GM21423 (cell line): ENCODE measurements around the gene TOMM20.

Source experiments
- ATAC-seq: cut with Tn5 transposase; IDR thresholded peaks from one replicate; pipeline ENCODE4 v1.9.1; 2021; ENCODE audit warnings: mild to moderate bottlenecking, moderate library complexity; ENCODE audit not compliant: unreplicated experiment

TOMM20 gene

DNA sequence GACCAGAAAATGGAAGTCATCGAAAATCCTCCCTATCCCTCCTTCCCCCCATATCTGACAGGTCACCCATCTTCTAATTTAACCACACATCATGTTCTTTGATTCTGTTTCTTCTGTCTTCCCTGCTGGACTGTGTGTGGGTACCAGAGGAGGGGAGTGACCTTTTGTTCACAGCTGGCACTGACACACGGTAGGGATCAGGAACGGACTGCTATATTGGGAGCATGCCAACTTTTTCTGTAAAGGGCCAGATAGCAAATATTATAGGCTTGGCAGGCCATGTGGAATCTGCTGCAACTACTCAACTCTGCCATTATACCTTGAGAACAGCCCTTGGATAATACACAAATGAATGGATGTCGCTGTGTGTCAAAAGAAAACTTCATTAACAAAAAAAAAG lies 7.5 kb upstream of the TOMM20 start:
- no peak for ATAC-seq

GRCh38 chr1:235134171-235134570 lies 5.5 kb upstream of the TOMM20 start:
- ATAC-seq = no peak

- ATAC-seq = no peak
Observed at GRCh38 chr1:235133086-235133485, 4.4 kb upstream of the TOMM20 start.

DNA sequence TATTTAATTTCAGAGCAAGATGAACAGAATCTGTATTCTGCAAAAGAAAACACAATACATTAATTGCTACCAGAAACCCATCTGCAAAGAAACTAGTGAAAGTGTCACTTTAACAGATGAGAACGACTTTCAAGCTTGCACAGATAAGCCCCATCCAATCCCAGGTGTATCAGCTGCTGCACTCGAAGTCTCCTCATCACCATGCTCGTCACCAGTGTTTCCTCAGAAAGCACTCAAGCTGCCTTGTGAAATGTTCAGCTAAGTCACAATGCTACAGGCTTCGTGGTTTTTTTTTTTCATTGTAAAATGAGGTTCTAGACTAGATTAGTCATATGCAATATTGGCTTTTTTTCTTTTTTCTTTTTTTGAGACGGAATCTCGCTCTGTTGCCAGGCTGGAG lies 3.3 kb upstream of the TOMM20 start:
- no peak for ATAC-seq

- no peak for ATAC-seq
Observed at GRCh38 chr1:235130766-235131270, 2.2 kb upstream of the TOMM20 start.

DNA sequence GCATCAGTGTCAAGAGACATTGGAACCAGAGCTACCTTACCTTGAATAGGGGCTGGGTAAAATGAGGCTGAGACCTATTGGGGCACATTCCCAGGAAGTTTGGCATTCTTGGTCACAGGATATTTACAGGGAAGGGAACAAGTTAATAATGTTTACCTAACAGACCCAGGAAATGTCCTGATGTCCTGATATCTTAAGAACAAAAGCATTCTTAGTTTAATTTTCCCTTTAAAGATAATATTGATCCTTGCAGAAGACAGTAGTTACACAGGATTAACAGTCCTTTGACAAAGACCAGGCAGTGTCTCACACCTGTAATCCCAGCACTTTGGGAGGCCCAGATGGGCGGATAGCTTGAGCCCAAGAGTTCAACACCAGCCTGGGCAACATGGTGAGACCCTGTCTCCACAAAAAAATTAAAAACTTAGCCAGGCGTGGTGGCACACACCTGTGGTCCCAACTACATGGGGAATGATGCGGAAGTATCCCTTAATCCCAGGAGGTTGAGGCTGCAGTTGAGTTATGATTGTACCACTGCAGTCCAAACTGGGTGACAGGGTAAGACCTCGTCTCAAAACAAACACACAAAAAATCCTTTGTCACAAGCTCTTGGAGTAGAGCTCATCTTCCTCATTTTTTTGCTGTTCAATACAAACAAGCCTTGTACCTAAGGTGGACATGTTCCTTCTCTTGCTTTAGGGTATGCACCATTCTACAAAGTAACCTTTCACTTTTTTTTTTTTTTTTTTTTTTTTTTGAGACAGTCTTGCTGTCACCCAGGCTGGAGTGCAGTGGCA lies 1.3 kb upstream of the TOMM20 start:
- no peak for ATAC-seq

DNA sequence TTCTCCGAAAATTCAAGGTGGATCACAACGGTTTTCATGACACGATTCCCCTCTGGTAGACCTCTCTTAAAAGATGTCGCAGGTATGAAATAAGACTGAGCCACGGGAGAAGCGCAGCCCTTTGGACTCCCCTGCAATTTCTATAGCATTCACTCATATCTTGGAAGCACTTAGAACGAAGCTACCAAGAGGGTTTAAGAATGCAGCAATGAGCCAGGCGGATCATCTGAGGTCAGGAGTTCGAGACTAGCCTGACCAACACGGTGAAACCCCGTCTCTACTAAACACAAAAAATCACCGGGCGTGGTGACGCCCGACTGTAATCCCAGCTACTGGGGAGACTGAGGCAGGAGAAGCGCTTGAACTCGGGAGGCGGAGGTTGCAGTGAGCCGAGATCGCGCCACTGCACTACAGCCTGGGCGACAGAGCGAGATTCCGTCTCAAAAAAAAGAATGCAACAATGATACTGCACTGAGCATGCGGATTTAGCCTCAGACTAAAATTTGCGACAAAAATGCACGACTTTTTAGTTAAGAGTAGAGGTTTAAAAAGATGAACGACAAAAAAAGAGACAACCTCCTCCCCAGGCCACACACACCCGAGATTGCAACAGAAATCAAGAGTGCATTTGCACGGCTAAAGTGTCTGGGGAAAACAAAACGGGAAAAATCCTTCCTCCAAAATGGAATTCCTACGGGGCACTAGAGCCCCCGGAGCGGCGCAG lies 743 bp downstream of the TOMM20 start:
- no peak for ATAC-seq

DNA sequence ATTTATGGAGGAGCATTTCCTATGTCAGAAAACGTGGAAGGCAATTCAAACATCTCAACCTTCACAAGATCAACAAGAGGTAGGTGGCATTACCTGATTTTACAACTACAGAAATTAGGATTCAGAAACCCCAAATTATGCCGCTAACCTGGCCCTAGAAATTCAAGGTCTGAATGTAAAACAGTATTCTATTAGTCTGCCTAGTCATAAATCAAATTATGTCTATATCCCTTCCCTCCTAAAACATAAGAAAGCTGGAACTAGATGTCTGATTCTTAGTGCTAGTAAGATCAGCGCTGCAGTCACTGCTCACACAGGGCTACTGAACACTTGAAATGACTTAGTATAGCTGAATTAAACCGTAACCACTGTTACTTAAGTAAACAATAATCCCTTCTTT lies 1.4 kb downstream of the TOMM20 start:
- ATAC-seq = no peak

GRCh38 chr1:235124665-235125064 lies 4.0 kb downstream of the TOMM20 start:
- ATAC-seq = no peak

DNA sequence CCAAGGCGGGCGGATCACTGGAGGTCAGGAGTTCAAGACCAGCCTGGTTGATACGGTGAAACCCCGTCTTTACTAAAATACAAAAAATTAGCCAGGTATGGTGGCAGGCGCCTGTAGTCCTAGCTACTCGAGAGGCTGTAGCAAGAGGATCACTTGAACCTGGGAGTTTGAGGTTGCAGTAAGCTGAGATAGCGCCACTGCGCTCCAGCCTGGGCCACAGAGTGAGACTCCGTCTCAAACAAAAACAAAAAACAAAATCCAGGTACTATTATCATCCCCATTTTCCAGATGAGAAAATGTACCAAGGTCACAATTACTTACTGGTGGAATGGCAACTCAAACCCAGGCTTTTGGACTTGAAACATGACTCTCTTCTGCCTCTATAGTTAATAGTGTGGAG lies 4.5 kb downstream of the TOMM20 start:
- no peak for ATAC-seq

GRCh38 chr1:235122348-235122747 lies 6.3 kb downstream of the TOMM20 start:
- no peak for ATAC-seq

- ATAC-seq = no peak
Observed at GRCh38 chr1:235113183-235113917, 15.3 kb downstream of the TOMM20 start.

DNA sequence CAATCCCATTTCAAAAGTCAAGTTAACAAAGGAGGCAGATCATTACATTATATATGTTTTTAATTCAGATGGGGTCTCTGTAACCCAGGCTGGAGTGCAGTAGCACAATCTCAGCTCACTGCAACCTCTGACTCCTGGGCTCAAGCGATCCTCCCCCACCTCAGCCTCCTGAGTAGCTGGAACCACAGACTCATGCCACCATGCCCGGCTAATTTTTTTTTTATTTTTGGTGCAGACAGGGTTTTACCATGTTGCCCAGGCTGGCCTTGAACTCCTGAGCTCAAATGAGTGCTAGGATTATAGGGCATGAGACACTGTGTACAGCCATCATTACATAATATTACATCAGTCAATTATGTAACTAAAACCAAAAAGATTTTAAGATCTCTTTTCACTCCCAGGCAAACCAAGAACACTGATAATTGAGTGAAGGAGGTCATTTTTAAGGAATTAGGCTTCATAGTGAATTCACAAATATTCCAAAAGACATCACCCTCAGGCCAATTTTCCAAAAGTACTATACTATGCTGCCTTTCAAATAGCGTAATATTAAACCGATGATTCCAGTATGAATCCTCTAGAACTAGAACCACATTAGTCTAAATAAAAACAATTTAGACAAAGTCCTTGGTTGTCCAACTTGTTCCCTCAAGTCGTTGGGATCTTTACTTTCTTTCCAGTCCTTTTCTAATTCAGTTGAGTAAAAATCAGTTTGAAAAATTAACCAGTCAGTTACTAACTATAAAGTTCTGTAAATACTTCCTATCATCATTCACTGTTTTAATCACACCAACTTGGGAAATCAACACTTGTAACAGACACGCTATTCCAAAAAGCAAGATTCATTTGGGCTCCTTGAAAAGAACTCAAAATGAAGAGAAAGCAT lies 16.1 kb downstream of the TOMM20 start:
- no peak for ATAC-seq

DNA sequence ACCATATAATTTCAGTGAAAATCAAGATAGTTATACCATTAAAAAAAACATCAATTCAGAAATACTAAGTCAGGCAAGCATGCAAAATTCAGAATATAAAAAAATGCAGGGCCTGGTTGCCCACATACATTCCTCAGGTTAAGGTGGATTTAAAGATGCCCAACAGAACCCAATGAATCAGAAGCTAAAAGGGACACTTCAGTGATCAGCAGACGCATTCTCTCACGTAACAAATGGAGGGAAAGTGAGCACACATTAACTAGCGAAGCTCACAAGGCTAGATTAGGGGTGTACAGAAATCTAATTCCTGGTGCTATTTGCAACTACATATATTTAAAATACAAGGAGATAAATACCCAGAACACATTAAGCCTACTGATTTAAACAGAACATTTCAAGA lies 17.5 kb downstream of the TOMM20 start:
- no peak for ATAC-seq

- no peak for ATAC-seq
Observed at GRCh38 chr1:235108876-235109275, 19.8 kb downstream of the TOMM20 start.

GRCh38 chr1:235108185-235108593 lies 20.4 kb downstream of the TOMM20 start:
- ATAC-seq = no peak

GRCh38 chr1:235107368-235108184 lies 21.1 kb downstream of the TOMM20 start:
- no peak for ATAC-seq

GRCh38 chr1:235106457-235106856 lies 22.2 kb downstream of the TOMM20 start:
- no peak for ATAC-seq
